NB4 (cell line): ENCODE measurements around the gene ATAD1.

Experiments
- CTCF ChIP-seq: IDR thresholded peaks from one replicate; pipeline ENCODE4 v1.5.1; 2012; ENCODE audit warnings: low read depth, low read length
- POLR2A ChIP-seq: IDR thresholded peaks from 2 replicates; pipeline ENCODE4 v1.6.1; 2011; ENCODE audit warnings: mild to moderate bottlenecking; ENCODE audit not compliant: insufficient read length; ENCODE audit errors: extremely low read depth

GRCh38 chr10:87798082-87798481 lies 19.9 kb downstream of the ATAD1 start:
- TF ChIP-seq CTCF: no peak
- no peak for TF ChIP-seq POLR2A
